ENCODE measurements around the gene PRR9.
"Not testable (repeated sequence)": the region's sequence is repeated elsewhere in the genome, so short reads cannot be mapped to it uniquely, and the experiment has no call there.

The PRR9 gene

DNA sequence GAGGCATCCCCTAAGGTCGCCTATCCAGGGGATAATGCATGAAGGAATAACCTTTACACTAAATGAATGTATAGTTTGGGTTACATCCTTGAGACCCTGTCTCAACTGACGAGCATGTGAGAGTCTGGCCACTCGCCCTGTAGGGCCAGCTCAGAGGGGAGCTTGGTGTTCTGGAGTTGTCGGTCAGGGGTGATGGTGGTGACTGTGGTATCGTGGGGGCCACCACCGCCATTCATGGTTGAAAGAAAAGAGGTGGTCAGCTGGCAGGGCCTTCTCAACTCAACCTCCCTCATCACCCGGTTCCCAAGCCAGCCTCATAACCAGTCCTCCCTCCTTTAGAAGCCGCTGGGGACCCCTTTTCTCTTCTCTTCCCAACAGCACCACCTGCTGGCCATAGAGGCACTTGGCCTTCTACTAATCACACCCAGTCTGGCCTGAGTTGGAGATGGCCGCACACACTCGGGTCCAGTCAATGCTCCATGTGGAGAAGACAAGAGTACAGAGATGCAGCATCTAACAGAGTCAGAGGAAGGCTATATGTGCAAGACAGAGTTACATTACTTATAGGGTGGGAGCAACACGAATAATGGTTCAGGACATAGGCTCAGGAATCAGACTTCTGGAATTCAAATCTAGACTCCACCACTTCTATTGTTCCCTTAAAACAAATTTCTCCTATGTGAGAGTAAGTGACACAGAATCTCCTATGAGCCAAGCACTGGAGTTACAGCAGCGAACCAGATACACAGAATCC is 11.9 kb downstream of the PRR9 start:
- not testable (repeated sequence) for DNase-seq (ENCODE audit: low spot score)

DNA sequence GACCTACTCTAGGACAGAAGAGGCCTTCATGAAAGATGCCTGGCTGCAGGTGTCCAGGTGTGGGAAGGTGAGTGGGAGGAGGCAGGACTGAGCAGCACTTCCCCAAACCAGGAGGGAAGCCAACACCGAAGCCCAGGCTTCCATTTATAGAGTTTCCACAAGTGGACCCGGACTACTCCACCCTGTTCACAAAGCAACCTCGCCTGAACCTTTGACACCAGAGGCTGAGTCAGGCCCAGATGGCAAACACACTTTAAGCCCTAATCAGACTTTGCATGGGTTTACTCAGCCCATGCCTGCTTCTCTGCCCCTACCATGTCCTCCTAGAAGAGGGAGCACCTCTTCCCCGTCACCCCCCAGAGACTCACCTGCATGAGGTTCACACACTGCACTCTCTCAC is 14.0 kb downstream of the PRR9 start:
- DNase-seq (ENCODE audit: low spot score), result no peak

GRCh38 chr1:153231785-153232184 is 14.4 kb downstream of the PRR9 start:
- no peak for DNase-seq (ENCODE audit: low spot score)

DNA sequence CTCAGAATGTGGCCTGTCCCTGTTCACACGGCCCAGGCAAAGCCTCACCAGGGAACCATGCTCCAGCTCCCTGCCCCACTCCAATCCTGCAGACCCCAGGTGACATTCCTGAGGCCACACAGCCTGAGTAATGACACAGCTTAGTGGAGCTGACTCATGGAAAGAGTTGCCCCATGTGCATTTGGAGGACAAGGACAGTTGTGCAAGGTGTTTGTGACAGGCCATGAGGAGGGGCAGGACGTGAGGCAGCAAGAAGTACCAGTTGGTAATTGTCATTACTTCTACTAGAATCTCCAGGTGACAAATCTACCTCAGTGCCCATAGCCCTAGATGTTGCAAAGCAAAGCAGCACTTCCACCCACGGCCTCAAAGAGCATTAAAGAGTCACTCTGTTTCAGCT is 15.2 kb downstream of the PRR9 start:
- DNase-seq (ENCODE audit: low spot score), result no peak

GRCh38 chr1:153233448-153233847 is 16.1 kb downstream of the PRR9 start:
- no peak for DNase-seq (ENCODE audit: low spot score)

DNA sequence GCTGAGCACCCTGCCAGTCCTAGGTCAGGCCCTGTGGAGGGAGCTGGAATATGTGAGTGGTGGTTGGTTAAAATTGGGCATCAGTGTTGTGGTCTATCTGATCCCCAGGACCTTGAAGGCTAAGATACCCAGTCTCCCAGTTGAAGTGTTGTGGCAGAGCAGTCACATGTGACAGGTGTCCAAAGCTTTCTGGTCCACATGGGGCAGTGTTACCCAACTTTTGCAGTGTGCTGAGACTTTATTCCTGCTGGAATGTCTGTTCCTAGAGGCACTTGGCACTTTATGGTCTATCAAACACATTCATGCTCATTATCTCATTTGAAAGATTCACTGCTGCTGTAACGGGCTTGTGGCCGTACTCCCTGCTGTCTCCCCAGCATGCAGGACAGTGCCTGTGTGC is 21.1 kb downstream of the PRR9 start:
- no peak for DNase-seq (ENCODE audit: low spot score)

DNA sequence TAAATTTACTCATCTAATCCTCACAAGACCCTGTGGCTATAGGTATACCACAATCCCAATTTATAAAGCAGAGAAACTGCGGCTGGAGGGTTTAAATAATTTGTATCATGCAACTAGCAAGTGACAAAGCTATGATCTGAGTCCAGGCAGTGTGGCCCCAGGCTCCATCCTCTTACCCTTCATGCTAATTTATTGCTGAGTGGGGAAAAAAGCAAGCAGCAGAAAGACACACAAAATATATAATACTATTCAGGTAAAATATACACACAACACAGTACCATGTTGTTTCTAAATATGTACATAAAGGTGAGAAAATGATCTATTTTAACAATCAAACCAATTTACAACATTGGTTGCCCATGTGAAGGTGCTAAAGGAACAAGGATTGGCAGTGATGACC is 24.8 kb downstream of the PRR9 start:
- DNase-seq (ENCODE audit: low spot score), result no peak

- DNase-seq (ENCODE audit: low spot score), result no peak
These were observed 28.1 kb downstream of the PRR9 start for GRCh38 chr1:153245466-153245865.

DNA sequence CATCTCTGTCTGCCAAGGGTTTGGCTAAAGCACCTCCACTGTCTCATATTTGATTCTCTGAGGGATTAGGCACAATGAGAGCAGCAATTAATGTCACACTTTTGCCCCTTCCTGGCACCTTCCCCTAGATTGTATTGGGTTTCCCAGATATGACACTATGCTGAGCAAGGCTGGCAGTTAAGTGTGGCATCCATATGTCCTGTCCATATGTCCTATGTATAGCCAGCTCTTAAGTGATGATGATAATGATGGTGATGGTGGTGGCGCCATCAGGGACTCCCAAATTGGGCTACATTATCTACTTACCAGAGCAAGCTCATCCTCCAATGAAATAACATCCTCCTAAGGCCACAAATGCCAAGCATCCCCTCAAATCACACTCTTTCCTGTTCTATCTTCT is 28.6 kb downstream of the PRR9 start:
- no peak for DNase-seq (ENCODE audit: low spot score)

- no peak for DNase-seq (ENCODE audit: low spot score)
These were observed 29.4 kb downstream of the PRR9 start for GRCh38 chr1:153246825-153247224.

- DNase-seq (ENCODE audit: low spot score), result no peak
These were observed 30.9 kb downstream of the PRR9 start for GRCh38 chr1:153248176-153248879.

- DNase-seq (ENCODE audit: low spot score), result no peak
These were observed 32.8 kb downstream of the PRR9 start for GRCh38 chr1:153250166-153250565.

DNA sequence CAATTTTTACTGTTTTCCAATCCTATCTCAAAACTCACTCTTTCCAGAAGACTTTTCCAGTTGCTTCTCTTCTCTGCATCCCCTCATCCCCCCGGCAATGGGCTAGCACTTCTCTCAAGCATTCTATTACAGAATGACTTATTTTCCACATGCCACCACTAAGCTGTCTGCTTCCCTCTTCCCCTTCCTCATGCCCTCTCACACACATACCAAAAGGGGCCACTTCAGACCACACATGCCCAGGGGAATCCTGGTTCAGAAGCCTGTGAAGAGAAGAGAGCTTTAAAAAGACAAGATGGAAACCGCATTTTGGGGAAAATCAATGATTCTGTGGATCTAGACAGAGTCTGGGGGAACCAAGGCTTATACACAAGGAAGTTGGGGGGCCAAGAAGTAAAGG is 33.7 kb downstream of the PRR9 start:
- DNase-seq (ENCODE audit: low spot score), result no peak

- no peak for DNase-seq (ENCODE audit: low spot score)
These were observed 34.2 kb downstream of the PRR9 start for GRCh38 chr1:153251562-153251961.

DNA sequence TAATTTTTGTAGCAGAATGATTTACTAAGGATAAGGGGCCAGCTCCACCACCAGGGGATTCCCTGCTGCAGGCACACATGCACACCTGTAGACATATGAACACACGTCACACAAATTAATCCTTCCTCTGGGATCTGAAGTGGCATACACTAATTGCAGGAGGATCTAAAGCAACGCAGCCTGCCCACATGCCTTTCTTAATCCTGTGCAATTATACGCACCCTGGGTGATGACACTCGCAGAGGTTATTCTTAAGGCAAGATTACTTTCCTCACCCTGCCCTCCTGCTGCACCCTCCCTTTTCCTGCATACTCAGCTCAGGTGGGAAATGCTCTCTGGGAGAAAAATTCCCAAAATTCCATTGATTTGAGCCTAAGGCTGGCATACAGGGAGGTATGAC is 34.6 kb downstream of the PRR9 start:
- no peak for DNase-seq (ENCODE audit: low spot score)

DNA sequence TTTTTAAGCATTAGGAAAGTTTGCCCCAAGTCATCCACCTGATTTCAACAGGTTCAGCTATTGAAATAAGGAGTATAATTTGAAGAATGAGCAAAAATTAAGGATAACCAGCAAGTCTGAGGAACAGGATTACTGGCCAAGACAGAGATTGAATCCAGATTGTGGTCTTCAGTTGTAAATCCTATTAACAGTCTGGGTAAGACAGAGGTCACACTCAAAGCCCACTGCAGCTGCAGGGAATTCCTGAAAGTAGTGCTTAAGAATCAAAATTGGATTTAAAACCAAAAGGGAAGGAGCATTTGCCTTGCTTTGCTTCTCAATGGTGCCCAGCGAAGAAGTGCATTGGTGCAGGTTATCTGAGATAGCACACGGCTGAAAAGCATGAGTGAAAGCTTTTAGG is 35.7 kb downstream of the PRR9 start:
- DNase-seq (ENCODE audit: low spot score), result no peak

GRCh38 chr1:153253693-153254092 is 36.3 kb downstream of the PRR9 start:
- DNase-seq (ENCODE audit: low spot score), result no peak

DNA sequence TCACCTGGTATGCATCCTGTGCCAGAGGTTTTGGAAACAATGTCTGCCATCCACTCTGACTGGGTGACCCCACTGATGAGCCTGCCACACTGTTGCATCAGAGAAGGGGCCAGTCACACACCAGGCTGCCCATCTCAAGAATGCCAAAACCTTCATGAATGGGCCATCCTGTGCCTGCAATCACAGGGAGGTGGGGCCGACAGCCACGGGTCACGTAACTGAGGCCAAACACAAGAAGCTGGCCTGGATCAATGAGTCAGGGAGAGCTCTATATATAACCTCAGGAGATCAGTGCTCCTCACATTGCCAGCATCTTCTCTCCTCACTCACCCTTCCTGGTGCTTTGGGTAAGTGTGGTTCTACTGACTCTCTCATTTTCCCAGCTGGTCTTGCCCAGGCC is 42.0 kb downstream of the PRR9 start, which contains the start of gene LORICRIN:
Gene LORICRIN (plus strand): TSS at position 301 of the 400 bp plus-strand sequence. CDS start 1,263 bp downstream, outside the sequence.
- DNase-seq (ENCODE audit: low spot score), result no peak

DNA sequence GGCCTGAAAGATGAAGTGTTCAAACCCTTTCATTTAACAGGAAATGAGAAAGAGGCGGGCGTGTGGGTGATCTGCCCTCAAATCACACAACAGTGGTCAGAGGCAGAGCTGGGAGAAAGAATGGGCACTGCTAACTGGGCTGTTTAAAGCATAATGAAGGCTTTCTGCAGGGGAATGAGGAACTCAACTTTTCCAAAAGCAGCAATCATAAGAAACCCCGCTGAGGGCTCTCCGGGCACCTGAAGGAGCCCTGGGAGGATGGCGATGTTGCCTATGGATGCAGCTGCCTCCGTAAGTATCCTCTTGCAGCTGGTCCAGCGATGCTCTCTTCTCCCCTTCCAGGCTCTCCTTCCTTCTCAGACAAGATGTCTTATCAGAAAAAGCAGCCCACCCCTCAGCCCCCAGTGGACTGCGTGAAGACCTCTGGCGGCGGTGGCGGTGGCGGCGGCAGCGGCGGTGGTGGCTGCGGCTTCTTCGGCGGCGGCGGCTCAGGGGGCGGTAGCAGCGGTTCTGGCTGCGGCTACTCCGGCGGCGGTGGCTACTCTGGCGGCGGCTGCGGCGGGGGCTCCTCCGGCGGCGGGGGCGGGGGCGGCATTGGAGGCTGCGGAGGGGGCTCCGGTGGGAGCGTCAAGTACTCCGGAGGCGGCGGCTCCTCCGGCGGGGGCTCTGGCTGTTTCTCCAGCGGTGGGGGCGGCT is 43.3 kb downstream of the PRR9 start:
- no peak for DNase-seq (ENCODE audit: low spot score)

- DNase-seq (ENCODE audit: low spot score), result no peak
These were observed 44.1 kb downstream of the PRR9 start for GRCh38 chr1:153261281-153262069.

- DNase-seq (ENCODE audit: low spot score), result no peak
These were observed 44.6 kb downstream of the PRR9 start for GRCh38 chr1:153262070-153262366.

DNA sequence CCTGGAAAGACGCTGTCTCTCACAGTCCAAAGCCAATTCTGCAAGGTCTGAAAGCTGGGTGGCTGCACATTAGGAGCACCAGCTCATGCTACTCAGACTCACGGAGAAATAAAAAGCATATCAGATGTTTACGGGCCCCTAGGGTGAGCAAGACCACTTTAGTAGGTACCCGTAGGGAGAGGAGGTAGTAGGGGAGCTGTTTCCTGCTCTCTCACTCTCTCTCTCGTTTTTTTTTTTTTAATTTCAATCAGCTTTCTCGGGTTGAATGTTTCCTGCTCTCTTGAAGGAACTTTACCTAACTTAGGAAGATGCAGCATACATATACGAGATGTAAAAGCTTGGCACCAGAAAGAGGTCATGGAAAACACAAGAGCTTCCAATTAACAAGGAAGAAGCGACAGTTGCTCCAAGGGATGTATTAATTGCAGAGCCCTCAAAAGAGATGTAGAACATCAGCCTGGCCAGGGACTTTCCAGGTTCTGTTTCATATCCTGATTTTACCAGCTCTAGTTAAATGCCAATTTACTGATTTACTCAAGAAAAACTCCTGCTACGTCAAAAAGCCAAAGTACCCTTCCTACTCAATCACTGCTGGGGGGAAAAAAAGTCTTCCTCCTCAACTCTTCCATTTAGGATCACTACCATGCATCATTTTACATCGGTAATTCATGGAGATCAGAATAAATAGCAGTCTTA is 45.2 kb downstream of the PRR9 start:
- no peak for DNase-seq (ENCODE audit: low spot score)
